NCI-H2227 (cell line): ENCODE data around the gene RGPD8.

Experiments used
- DNase-seq: peaks from one replicate; lab custom pipeline; 2025; ENCODE audit not compliant: unreplicated experiment; lab: John Stamatoyannopoulos, UW

RGPD8 gene

GRCh38 chr2:112335600-112335999 lies 97.8 kb downstream of the RGPD8 start:
- DNase-seq: no peak

GRCh38 chr2:112332123-112332696 lies 101.2 kb downstream of the RGPD8 start:
- no peak for DNase-seq

DNA sequence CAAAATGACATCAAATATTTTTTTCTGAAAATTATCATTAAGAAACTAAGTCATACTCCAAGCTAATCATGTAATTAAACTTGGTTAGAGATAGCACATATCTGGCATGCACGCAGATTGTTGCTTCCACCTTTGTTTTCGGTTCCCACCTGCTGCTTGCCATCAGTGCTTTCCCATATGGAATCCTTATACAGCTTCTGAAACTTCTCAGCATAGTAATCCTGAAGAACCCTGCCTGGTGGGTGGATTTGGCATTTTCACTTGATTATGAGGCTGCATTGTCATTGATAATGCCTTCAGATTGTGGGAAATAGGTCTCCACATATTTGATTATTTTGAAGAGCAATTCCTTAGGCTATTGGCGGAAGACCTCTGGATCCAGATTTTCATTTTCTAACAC lies 110.5 kb downstream of the RGPD8 start:
- DNase-seq: no peak

DNA sequence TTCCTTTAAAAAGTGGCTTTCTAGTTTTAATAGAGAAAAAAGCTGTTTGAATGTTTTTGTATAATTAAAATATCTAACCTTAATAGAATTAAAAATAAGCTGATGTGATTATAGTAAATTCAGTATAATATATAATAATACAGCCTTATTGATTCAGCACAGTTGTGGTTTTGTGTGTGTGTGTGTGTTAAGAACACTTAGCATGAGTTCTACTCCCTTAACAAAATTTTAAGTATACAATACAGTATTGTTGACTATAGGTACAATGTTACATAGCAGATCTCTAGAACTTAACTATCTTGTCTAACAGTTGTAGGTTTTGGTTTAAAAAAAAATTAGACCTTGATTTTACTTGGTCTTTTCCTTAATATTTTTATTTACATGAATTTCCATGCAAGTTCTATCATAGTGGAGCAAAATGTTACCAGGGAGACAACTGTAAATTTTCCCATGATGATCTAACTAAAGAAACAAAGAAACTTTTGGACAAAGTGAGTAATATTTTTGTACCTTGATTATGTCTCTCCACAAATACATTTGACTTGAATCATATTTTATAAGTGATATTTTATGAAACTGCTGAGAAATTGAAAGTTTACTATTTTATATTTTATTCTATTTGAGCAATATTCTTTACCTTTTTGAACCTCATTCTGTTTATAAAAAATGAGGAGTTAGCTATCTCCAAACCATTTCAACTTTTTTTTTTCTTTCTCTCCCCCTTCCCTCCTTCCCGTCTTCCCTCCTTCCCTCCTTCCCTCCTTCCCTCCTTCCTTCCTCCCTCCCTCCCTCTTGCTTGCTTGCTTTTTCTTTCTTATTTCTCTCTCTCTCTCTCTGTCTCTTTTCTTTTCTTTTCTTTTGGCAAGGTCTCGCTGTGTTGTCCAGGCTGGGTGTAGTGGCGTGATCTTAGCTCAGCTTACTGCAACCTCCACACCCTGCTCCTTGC lies 111.8 kb downstream of the RGPD8 start:
- DNase-seq: no peak
